Stimulated activated CD4-positive, alpha-beta T cell treated with anti-CD3 and anti-CD28 coated beads, Interleukin-12 subunit alpha, Interleukin-12 subunit beta, amount 100 ng/mL, for 24 hours (primary cell): ENCODE results near the gene PLXND1.

Experiments used
- DNase-seq, 2 experiments: peaks; one replicate each; pipeline ENCODE4 v3.0.0-alpha.2; 2020; ENCODE audit warnings: low read depth in 2 of 2

The PLXND1 gene

GRCh38 chr3:129585949-129586657 lies 20.4 kb downstream of the PLXND1 start:
- DNase-seq: no peak

GRCh38 chr3:129584631-129585030 lies 21.8 kb downstream of the PLXND1 start:
- no peak for DNase-seq

GRCh38 chr3:129583289-129583688 lies 23.2 kb downstream of the PLXND1 start:
- no peak for DNase-seq

DNA sequence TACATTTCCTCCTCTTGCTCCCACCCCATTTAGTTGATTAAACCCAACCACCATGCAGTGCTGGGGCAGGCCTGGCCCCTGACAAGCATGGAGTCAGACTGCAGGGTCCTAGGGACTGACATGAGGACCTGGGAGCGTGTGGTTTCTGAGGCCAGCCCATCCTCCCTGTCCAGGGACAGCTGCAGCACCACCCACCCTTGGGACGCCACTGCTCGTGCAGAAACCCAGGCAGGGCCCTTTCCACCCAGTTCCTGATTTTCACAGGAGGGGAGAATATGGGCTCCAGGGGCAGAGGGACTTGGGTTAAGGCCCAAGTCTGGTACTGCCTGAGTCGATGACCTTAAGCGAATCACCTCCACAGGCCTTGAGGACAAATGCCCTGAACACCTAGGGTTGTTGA lies 23.7 kb downstream of the PLXND1 start:
- no peak for DNase-seq

GRCh38 chr3:129581623-129582022 lies 24.9 kb downstream of the PLXND1 start:
- DNase-seq: no peak

DNA sequence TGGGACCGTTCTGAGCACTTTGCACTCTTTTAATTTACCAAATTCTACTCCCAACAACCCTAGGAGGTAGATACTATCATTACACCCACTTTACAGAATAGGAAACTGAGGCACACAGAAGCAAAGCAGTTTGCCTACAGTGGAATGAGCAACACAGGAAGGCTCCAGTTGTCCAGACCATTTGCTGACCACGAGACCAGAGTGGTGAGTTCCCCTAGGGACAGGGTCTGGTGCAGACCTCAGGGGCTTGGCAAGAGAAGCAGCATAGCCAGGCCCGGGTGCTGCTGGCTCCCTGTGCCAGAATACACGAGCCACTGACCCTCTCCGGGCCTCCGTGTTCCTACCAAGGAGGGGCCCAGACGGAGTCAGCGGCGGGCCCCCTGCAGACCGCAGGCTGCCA lies 26.5 kb downstream of the PLXND1 start:
- no peak for DNase-seq

- DNase-seq: no peak
Observed at GRCh38 chr3:129577925-129578786, 28.3 kb downstream of the PLXND1 start.

- DNase-seq: no peak
Observed at GRCh38 chr3:129577366-129577765, 29.1 kb downstream of the PLXND1 start.

GRCh38 chr3:129576514-129577352 lies 29.7 kb downstream of the PLXND1 start:
- peak in 1 of 2 experiments; percentile 8 for DNase-seq

DNA sequence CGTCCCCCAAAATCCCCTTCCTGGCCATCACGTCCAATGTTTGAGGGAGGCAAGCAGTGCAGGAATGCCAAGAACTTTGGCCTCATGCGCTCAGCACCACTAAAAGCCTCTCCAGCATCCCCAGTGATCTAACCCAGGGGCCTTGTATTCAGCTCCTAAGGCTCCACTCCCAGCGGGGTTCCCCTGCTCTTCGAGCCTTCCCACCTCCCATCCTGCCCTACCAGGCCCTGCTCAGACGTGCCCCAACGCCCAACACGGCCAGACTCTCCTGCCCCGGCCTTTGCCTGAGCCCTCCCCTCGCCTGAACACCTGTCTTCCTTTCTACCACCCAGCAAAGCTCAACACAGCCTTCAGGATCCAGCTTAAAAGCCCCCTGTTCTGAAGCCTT lies 30.5 kb downstream of the PLXND1 start:
- no peak for DNase-seq

DNA sequence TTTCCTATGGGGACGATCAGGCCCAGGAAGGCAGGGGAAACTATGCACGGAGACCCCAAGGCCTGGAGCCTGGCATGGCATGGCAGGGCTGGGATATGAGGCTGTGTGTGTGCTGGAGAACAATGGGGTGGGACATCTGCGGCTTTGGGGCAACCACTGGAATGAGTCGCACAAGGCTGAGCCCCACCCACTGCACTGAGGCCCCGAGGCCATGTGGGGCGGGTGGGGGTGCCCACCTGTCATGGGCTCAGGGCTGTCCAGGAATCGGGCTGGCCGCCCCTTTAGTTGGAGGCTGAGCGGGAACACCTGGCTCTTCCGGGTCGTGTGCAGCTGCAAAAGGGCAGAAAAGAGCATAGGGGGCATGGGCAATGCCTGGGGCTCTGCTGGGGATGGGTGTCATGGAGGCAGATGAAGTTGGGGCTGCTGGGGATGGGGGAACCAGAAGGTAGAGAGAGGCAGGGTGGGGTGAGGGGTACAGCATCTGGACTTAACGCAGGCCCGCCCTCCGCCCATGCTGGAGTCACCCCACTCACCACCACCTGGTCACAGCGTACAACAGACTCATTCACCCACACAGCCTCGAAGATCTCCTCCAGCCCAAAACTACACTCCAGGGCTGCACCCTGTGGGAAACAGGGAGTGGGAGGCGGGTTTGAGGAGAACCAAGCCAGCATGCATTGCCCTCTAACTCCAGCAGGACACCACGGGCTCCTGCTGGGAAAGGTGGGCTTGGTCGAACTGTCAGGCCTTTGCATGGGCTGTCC lies 31.1 kb downstream of the PLXND1 start:
- DNase-seq: no peak

DNA sequence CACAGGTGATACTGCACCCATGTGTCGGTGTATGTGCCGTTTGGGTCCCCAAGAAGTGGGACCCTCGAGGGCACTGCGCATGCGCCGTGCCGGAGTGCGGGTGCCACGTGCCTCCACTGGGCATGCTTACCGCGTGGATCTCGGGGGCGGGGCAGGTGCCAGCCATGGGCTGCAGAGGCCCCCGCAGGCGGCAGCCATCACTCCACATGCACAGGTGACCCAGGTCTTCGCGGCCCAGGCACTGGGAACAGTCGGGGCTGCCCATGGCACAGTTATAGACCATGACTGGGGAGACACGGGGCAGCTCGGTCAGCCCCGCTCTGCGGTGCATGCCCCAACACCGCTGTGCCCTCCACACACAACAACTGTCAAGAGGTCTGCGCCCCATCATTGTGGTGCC lies 32.3 kb downstream of the PLXND1 start:
- no peak for DNase-seq

- DNase-seq: no peak
Observed at GRCh38 chr3:129573493-129573892, 33.0 kb downstream of the PLXND1 start.

GRCh38 chr3:129572603-129573002 lies 33.9 kb downstream of the PLXND1 start:
- no peak for DNase-seq

- no peak for DNase-seq
Observed at GRCh38 chr3:129571605-129572547, 34.6 kb downstream of the PLXND1 start.

- DNase-seq: no peak
Observed at GRCh38 chr3:129569856-129570255, 36.6 kb downstream of the PLXND1 start.

GRCh38 chr3:129567939-129568338 lies 38.5 kb downstream of the PLXND1 start:
- no peak for DNase-seq

GRCh38 chr3:129567176-129567705 lies 39.2 kb downstream of the PLXND1 start:
- no peak for DNase-seq

- DNase-seq: no peak
Observed at GRCh38 chr3:129565902-129566301, 40.6 kb downstream of the PLXND1 start.
